PC-9 (cell line): ENCODE data around the gene TSPAN31. TPM values are rescaled to one million over a fixed set of nuclear protein-coding genes. Genes with fewer than 3 reads are reported as not detected.

Experiments
- BruUV-seq: library from RNA; stranded (reverse); fragments of 400-500 nt; replicated peaks from 2 replicates; lab custom pipeline; 2021; lab: Mats Ljungman, UMichigan
- CTCF ChIA-PET: fragments of 300-600 bp; sonication (Branson Sonifier 250); formaldehyde crosslinking; loops from one replicate; lab custom pipeline; 2022; ENCODE audit warnings: antibody characterized with exemption; lab: Charles Lee
- POLR2A ChIA-PET: fragments of 300-600 bp; sonication (Branson Sonifier 250); formaldehyde crosslinking; loops from one replicate; lab custom pipeline; 2022; ENCODE audit warnings: antibody characterized with exemption; ENCODE audit not compliant: unreplicated experiment; lab: Charles Lee
- DNase-seq, 2 experiments: peaks; one replicate each; pipeline versions ENCODE4 v3.0.0 to v3.0.0-alpha.2; 2015 to 2022; ENCODE audit warnings: mixed read lengths in 1 of 2
- H2AFZ ChIP-seq: fragments of 200-600 bp; sonication (generic); 2 replicates; pipeline ENCODE4 v1.8.1; 2017; ENCODE audit warnings: antibody characterized with exemption
- H3F3A ChIP-seq: fragments of 200-600 bp; sonication (generic); 2 replicates; pipeline ENCODE4 v1.8.1; 2017; ENCODE audit warnings: antibody characterized with exemption, mild to moderate bottlenecking, low read depth; ENCODE audit not compliant: insufficient read depth
- H3K27ac ChIP-seq: fragments of 200-600 bp; sonication (generic); 2 replicates; pipeline ENCODE4 v1.6.1; 2016; ENCODE audit warnings: mixed run types
- H3K27me3 ChIP-seq: fragments of 200-600 bp; sonication (generic); 2 replicates; pipeline ENCODE4 v1.6.1; 2016; ENCODE audit warnings: low read depth, mixed run types; ENCODE audit not compliant: insufficient read depth
- H3K36me3 ChIP-seq: fragments of 200-600 bp; sonication (generic); 2 replicates; pipeline ENCODE4 v1.6.1; 2016; ENCODE audit warnings: low read depth, mixed run types
- H3K4me1 ChIP-seq: fragments of 200-600 bp; sonication (generic); replicated peaks from 2 replicates; pipeline ENCODE4 v1.6.1; 2016; ENCODE audit warnings: mixed run types; ENCODE audit not compliant: insufficient read depth
- H3K4me2 ChIP-seq: fragments of 200-600 bp; sonication (generic); 2 replicates; pipeline ENCODE4 v1.6.1; 2017; ENCODE audit warnings: mixed run types
- H3K4me3 ChIP-seq: fragments of 200-600 bp; sonication (generic); 2 replicates; pipeline ENCODE4 v1.6.1; 2016; ENCODE audit warnings: mixed run types
- H3K79me2 ChIP-seq: fragments of 200-600 bp; sonication (generic); 2 replicates; pipeline ENCODE4 v1.6.1; 2017; ENCODE audit warnings: low read depth, mixed run types
- H3K9me2 ChIP-seq: fragments of 200-600 bp; sonication (generic); 2 replicates; pipeline ENCODE4 v1.8.1; 2017; ENCODE audit warnings: mild to moderate bottlenecking; ENCODE audit not compliant: insufficient read depth
- H3K9me3 ChIP-seq: fragments of 200-600 bp; sonication (generic); 2 replicates; pipeline ENCODE4 v1.8.1; 2016; ENCODE audit warnings: low read depth; ENCODE audit not compliant: insufficient read depth
- H4K20me1 ChIP-seq: fragments of 200-600 bp; sonication (generic); 2 replicates; pipeline ENCODE4 v1.8.1; 2017; ENCODE audit not compliant: insufficient read depth
- CTCF ChIP-seq: fragments of 200-600 bp; sonication (generic); conservative IDR thresholded peaks from 2 replicates; pipeline ENCODE4 v1.6.1; 2017; ENCODE audit warnings: mixed run types, antibody characterized with exemption, mild to moderate bottlenecking, moderate library complexity
- EZH2 ChIP-seq: fragments of 200-600 bp; sonication (generic); IDR thresholded peaks from 2 replicates; pipeline ENCODE4 v1.8.0; 2017; ENCODE audit warnings: antibody characterized with exemption, low read depth
- intact Hi-C: fragments of 100-400 bp; cut with micrococcal nuclease; formaldehyde crosslinking; loops from one replicate; pipeline ENCODE4 v1.10.0; 2022; ENCODE audit not compliant: unreplicated experiment
- total RNA-seq: library from RNA; stranded (reverse); gene quantifications from 2 replicates; pipeline ENCODE4 v1.2.3, GENCODE V29; 2021

Gene TSPAN31
- total RNA-seq, 1 experiment from 2014 or later, result 18.2 TPM

- DNase-seq, result no peak
- H3K4me3 ChIP-seq, result no peak within 1 kb of the TSS
- CTCF ChIA-PET, result interaction anchor here (1.0 kb wide), 1 partner anchor 280 kb away, joined by 3 read pairs; the partner anchor contains the start of gene GLI1
Measured at GRCh38 chr12:57738661-57739237, 6.1 kb upstream of the TSPAN31 start, which contains the start of gene AGAP2. AGAP2 (minus strand) TSS chr12:57738742; CDS start chr12:57738246, 496 bp downstream.

GRCh38 chr12:57739387-57739786, 5.5 kb upstream of the TSPAN31 start:
- Histone ChIP-seq H3K79me2 (no peaks in the 10 kb centered on the region), H3K27me3 (peaks cover 14% of the 10 kb centered on the region), H3K4me3 (no peak overlapping the region), H3K27ac (no peak overlapping the region), H2AFZ (no peak overlapping the region), H3K9me2 (no peaks in the 10 kb centered on the region), H3F3A (peaks cover 9% of the 10 kb centered on the region; the same call in 1 of the 2 replicates), H3K4me1 (peaks cover 8% of the 10 kb centered on the region; the same call in 1 of the 2 replicates), H4K20me1 (no peaks in the 10 kb centered on the region), H3K4me2 (no peak overlapping the region), H3K36me3 (no peaks in the 10 kb centered on the region), H3K9me3 (no peaks in the 10 kb centered on the region)
- TF ChIP-seq CTCF, result no peak
- no peak for TF ChIP-seq EZH2
- ChIA-PET POLR2A (interaction anchor here (0.7 kb wide), 1 partner anchor 12 kb away, joined by 10 read pairs; no protein-coding TSS in a partner anchor), CTCF (interaction anchor here (1.0 kb wide), 1 partner anchor 280 kb away, joined by 3 read pairs; the partner anchor contains the start of gene GLI1)
- no TSS peak for BruUV-seq
- DNase-seq, result no peak
- intact Hi-C loops, result no loop called here

More at GRCh38 chr12:57738661-57739237, 6.1 kb upstream of the TSPAN31 start, which contains the start of gene AGAP2:
- POLR2A ChIA-PET, result interaction anchor here (0.7 kb wide), 1 partner anchor 13 kb away, joined by 10 read pairs; no protein-coding TSS in a partner anchor
- Histone ChIP-seq H3F3A (peaks cover 7% of the 10 kb centered on the region; the same call in 1 of the 2 replicates), H3K4me2 (no peak within 1 kb of the TSS), H3K36me3 (no peaks in the 10 kb centered on the region), H2AFZ (no peak within 1 kb of the TSS), H3K27ac (no peak within 1 kb of the TSS), H3K79me2 (no peaks in the 10 kb centered on the region), H3K9me3 (no peaks in the 10 kb centered on the region), H3K9me2 (no peaks in the 10 kb centered on the region), H3K27me3 (peaks cover 14% of the 10 kb centered on the region), H3K4me1 (peaks cover 2% of the 10 kb centered on the region; the same call in 1 of the 2 replicates), H4K20me1 (no peaks in the 10 kb centered on the region)
- no TSS peak for BruUV-seq
- intact Hi-C loops, result no loop called here
- TF ChIP-seq CTCF (no peak), EZH2 (no peak)

- TF ChIP-seq CTCF, result no peak
- TF ChIP-seq EZH2, result no peak
- no peak overlapping the region for H2AFZ ChIP-seq
- H3K79me2 ChIP-seq, result no peaks in the 10 kb centered on the region
- H3K4me2 ChIP-seq, result no peak overlapping the region
- no peaks in the 10 kb centered on the region for H3K36me3 ChIP-seq
- POLR2A ChIA-PET, result no interaction called here
- H3K4me3 ChIP-seq, result no peak overlapping the region
- H3F3A ChIP-seq, result peaks cover 9% of the 10 kb centered on the region; the same call in 1 of the 2 replicates
- peaks cover 8% of the 10 kb centered on the region; the same call in 1 of the 2 replicates for H3K4me1 ChIP-seq
- no TSS peak for BruUV-seq
- peaks cover 14% of the 10 kb centered on the region for H3K27me3 ChIP-seq
- intact Hi-C loops, result no loop called here
- no peak overlapping the region for H3K27ac ChIP-seq
- H4K20me1 ChIP-seq, result no peaks in the 10 kb centered on the region
- H3K9me2 ChIP-seq, result no peaks in the 10 kb centered on the region
- no peaks in the 10 kb centered on the region for H3K9me3 ChIP-seq
- DNase-seq, result no peak
- CTCF ChIA-PET, result interaction anchor here (1.0 kb wide), 1 partner anchor 281 kb away, joined by 3 read pairs; the partner anchor contains the start of gene GLI1
Measured at GRCh38 chr12:57739914-57740538, 4.8 kb upstream of the TSPAN31 start.
